ENCODE data around the gene HHIP.

Gene HHIP

GRCh38 chr4:144645631-144646522, at the start of gene HHIP:
HHIP (plus strand) TSS chr4:144646156; CDS start chr4:144646676, 520 bp downstream.
- peak; percentile 25 for DNase-seq

- no peak for DNase-seq
Measured at GRCh38 chr4:144597171-144597570, 48.8 kb upstream of the HHIP start.

- DNase-seq, result no peak
Measured at GRCh38 chr4:144599621-144600020, 46.3 kb upstream of the HHIP start.

GRCh38 chr4:144611850-144612249, 34.1 kb upstream of the HHIP start:
- no peak for DNase-seq

GRCh38 chr4:144614850-144615585, 30.9 kb upstream of the HHIP start:
- DNase-seq, result no peak

GRCh38 chr4:144621681-144622080, 24.3 kb upstream of the HHIP start:
- no peak for DNase-seq

GRCh38 chr4:144627663-144628076, 18.3 kb upstream of the HHIP start:
- no peak for DNase-seq

GRCh38 chr4:144633215-144633614, 12.7 kb upstream of the HHIP start:
- DNase-seq, result peak; percentile 28

GRCh38 chr4:144634978-144635747, 10.8 kb upstream of the HHIP start:
- DNase-seq, result peak; percentile 45

- DNase-seq, result no peak
Measured at GRCh38 chr4:144644368-144645101, 1.4 kb upstream of the HHIP start.

- DNase-seq, result no peak
Measured at GRCh38 chr4:144645102-144645630, 790 bp upstream of the HHIP start.

GRCh38 chr4:144646523-144647094, 653 bp downstream of the HHIP start:
- DNase-seq, result no peak

- DNase-seq, result no peak
Measured at GRCh38 chr4:144647095-144647561, 1.2 kb downstream of the HHIP start.

- no peak for DNase-seq
Measured at GRCh38 chr4:144647590-144647989, 1.6 kb downstream of the HHIP start.

GRCh38 chr4:144648042-144648441, 2.1 kb downstream of the HHIP start:
- no peak for DNase-seq

- no peak for DNase-seq
Measured at GRCh38 chr4:144649646-144650045, 3.7 kb downstream of the HHIP start.

GRCh38 chr4:144650311-144651005, 4.5 kb downstream of the HHIP start:
- DNase-seq, result no peak

GRCh38 chr4:144653781-144654545, 8.0 kb downstream of the HHIP start:
- no peak for DNase-seq

GRCh38 chr4:144655491-144655890, 9.5 kb downstream of the HHIP start:
- DNase-seq, result no peak

- DNase-seq, result no peak
Measured at GRCh38 chr4:144656850-144657249, 10.9 kb downstream of the HHIP start.
